A172 (cell line): Measurements from ENCODE around the gene PAPOLB. TPM values are rescaled to one million over a fixed set of nuclear protein-coding genes. Genes with fewer than 3 reads are reported as not detected.

Experiments
- total RNA-seq: library from RNA; depleted of rRNA; stranded (reverse); fragments of >200 nt; shearing (Covaris generic); gene quantifications from 2 replicates; pipeline ENCODE4 v1.2.3, GENCODE V29; 2014; rRNA removed

Gene PAPOLB
- total RNA-seq, 1 experiment from 2014 or later, result not detected

Other genes starting within 250 kb of the PAPOLB start
- gene FOXK1, start 179.7 kb downstream of the PAPOLB start, total RNA-seq, result 8.3 and 16.6 TPM in 2 replicates
- 21.2 and 38.4 TPM in 2 replicates for gene AP5Z1, start 86.4 kb downstream of the PAPOLB start, total RNA-seq
- gene RADIL, start 21.7 kb upstream of the PAPOLB start, total RNA-seq, result 1.9 and 5.1 TPM in 2 replicates
- gene MMD2, start 97.2 kb upstream of the PAPOLB start, total RNA-seq, result not detected in 2 replicates
- gene RBAK, start 183.8 kb upstream of the PAPOLB start, total RNA-seq, result 12.4 and 14.2 TPM in 2 replicates